GM20000 (cell line): ENCODE results near the gene MYL12B.
"Not testable (repeated sequence)": the region's sequence is repeated elsewhere in the genome, so short reads cannot be mapped to it uniquely, and the experiment has no call there.

Source experiments
- DNase-seq: peaks from one replicate; pipeline ENCODE4 v3.0.0; 2012; ENCODE audit warnings: low spot score
- CTCF ChIP-seq: IDR thresholded peaks from 2 replicates; pipeline ENCODE4 v1.5.1; 2012; ENCODE audit warnings: mild to moderate bottlenecking, control low read depth; ENCODE audit errors: extremely low read depth, missing control alignments

Gene MYL12B

GRCh38 chr18:3264362-3264761, 2.4 kb downstream of the MYL12B start:
- DNase-seq: no peak
- TF ChIP-seq CTCF: no peak

- DNase-seq: no peak
- no peak for TF ChIP-seq CTCF
Observed at GRCh38 chr18:3265564-3266033, 3.7 kb downstream of the MYL12B start.

- TF ChIP-seq CTCF: no peak
- DNase-seq: no peak
Observed at GRCh38 chr18:3266062-3266608, 4.2 kb downstream of the MYL12B start.

GRCh38 chr18:3268306-3268705, 6.4 kb downstream of the MYL12B start:
- DNase-seq: no peak
- TF ChIP-seq CTCF: no peak

GRCh38 chr18:3269241-3269913, 7.4 kb downstream of the MYL12B start:
- no peak for TF ChIP-seq CTCF
- no peak for DNase-seq

GRCh38 chr18:3269914-3270299, 8.0 kb downstream of the MYL12B start:
- TF ChIP-seq CTCF: no peak
- no peak for DNase-seq

- TF ChIP-seq CTCF: no peak
- no peak for DNase-seq
Observed at GRCh38 chr18:3273042-3273441, 11.1 kb downstream of the MYL12B start.

GRCh38 chr18:3277643-3278213, 15.8 kb downstream of the MYL12B start:
- not testable (repeated sequence) for DNase-seq
